Left hindlimb (tissue), 1 donor: ENCODE data around the gene DEPDC1B.
"Not testable (repeated sequence)": the region's sequence is repeated elsewhere in the genome, so short reads cannot be mapped to it uniquely, and the experiment has no call there.

Experiments
- DNase-seq: peaks from one replicate; pipeline ENCODE4 v3.0.0-alpha.2; 2018

Gene DEPDC1B

GRCh38 chr5:60583616-60584015 is 116.3 kb downstream of the DEPDC1B start:
- no peak for DNase-seq

DNA sequence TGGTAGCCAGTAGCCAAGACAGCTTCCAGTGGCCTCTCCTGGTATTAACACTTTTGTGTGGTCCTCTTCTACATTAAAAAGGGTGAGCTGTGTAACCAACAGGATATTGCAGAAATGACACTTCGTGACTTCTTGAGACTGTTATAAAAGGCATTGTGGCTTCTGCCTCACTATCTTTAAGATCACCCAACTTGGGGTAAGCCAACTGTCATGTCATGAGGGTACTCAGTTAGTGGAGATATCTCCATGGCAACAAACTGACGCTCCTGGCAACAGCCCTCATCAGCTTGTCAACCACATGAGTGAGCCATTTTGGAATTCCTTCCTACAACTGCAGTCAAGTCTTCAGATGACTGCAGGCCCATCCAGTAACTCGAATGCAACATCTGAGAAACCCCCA is 121.7 kb downstream of the DEPDC1B start:
- DNase-seq = no peak

DNA sequence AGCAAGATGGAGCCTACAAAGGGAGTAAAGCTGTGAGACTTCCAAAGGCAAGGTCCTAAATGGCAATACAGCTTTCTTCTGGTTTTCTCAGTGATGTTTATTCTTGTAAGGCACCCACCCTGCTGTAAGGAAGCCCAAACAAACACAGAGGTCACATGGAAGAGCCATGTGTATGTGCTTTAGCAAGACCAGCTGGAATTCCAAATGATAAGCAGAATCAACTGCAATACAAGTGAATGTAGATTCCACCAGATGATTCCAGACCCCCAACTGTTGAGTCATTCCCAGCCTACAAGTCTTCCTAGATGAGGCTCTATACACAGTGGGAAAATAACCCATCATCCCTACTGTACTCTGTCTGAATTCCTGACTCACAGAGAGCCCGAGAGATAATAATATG is 122.8 kb downstream of the DEPDC1B start:
- DNase-seq = no peak

DNA sequence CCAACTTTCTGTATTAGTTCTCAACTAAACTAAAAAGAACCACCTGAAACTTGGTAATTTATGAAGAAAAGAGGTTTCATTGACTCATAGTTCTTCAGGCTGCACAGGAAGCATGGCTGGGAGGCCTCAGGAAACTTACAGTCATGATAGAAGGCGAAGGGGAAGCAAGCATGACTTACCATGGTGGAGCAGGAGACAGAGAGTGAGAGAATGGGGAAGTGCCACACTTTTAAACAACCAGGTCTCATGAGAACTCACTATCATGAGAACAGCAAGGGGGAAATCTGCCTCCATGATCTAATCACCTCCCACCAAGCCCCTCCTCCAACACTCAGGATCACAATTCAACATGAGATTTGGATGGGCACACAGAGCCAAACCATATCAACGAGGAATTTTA is 123.5 kb downstream of the DEPDC1B start:
- no peak for DNase-seq

DNA sequence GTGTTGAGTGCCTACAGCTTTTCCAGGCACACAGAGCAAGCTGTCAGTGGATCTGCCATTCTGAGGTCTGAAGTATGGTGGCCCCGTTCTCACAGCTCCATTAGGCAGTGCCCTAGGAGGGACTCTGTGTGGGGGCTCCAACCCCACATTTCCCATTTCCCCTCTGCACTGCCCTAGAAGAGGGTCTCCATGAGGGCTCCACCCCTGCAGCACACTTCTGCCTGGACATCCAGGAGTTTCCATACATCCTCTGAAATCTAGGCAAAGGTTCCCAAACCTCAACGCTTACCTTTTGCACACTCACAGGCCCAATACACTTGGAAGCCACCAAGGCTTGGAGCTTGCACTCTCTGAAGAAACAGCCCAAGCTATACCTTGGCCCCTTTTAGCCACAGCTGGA is 131.3 kb downstream of the DEPDC1B start:
- no peak for DNase-seq

DNA sequence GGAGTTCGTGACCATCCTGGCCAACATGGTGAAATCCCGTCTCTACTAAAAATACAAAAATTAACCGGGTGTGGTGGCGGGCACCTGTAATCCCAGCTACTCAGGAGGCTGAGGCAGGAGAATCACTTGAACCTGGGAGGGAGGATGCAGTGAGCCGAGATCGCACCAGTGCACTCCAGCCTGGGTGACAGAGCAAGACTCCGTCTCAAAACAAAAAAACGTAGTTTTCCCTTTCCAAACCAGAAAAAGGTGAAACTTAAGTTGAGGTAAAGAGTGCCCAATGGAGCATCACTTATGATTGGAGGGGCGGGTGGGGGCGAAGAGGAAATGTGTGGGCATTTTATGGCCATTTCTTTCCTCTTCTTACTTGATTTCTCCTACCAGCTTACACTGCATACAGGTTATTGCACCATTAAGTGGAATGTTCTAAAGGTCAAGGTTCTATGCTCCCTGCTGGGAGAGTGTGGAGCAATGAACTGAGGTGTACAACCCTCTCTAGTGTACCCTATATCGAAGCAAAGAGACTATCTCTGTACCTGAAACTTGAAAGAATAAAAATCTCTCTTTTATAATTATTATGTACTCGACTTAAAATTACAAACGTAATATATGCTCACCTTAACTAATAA is 136.2 kb downstream of the DEPDC1B start:
- no peak for DNase-seq

DNA sequence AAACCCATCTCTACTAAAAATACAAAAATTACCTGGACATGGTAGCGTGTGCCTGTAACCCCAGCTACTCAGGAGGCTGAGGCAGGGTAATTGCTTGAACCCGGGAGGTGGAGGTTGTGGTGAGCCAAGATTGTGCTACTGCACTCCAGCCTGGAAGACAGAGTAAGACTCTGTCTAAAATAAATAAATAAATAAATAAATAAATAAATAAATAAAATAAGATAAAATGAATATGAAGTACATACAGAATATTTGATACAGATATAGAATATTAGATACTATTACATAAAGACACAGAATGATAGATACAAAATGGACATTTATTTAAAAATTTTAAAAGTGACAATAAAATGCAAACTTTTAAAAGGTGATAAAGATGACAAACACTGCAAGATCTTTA is 146.7 kb downstream of the DEPDC1B start:
- not testable (repeated sequence) for DNase-seq

DNA sequence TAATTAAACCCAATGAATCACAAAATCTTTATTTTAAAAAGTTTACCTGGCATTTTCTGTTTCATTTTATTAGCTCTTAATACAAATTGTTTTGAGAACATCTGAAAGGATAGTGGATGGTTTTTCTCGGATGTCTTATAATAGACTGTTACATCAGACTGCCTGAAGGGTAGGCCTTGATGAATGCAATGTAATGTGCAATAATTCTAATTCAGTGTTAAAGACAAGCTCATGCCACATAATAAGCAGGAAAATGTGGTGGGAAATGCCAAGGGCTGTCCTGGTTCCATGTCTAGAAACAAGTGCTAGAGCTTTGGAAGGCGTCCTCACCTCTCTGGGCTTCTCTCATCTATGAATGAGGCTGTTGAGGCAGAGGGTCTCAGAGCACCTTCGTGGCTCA is 148.1 kb downstream of the DEPDC1B start:
- no peak for DNase-seq

DNA sequence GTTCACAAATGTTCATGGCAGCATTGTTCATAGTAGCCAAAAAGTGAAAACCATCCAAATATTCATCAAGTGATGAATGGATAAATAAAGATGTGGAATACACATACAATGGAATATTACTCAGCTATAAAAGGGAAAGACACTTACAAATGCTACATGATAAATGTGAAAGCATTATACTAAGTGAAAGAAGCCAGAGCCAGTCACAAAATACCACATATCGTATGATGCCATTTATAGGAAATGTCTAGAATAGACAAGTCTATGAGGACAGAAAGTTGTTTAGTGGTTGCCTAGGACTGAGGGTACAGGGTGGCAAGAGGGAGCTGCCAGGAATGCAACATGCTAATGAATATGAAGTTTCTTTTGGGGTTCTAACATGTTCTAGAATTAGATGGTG is 148.7 kb downstream of the DEPDC1B start:
- no peak for DNase-seq

GRCh38 chr5:60550311-60550710 is 149.7 kb downstream of the DEPDC1B start:
- DNase-seq = no peak

DNA sequence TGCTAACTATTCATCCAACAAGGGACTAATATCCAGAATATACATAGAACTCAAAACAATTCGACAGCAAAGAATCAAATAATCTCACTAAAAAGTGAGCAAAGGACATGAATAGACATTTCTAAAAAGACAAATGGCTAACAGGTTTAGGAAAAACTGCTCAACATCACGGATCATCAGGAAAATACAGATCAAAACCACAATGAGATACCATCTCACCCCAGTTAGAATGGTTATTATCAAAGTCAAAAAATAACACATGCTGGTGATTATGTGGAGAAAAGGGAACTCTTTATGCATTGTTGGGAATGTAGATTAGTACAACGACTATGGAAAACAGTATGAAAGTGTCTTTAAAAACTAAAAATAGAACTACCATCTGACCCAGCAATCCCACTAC is 150.1 kb downstream of the DEPDC1B start:
- DNase-seq = no peak
